SK-N-SH treated with all-trans-retinoic acid at 6 μM for 48 hours (cell line): Measurements from ENCODE around the gene PCSK5.

Experiments used
- BACH2 ChIP-seq: fragments of 250-450 bp; sonication (Bioruptor Pico); IDR thresholded peaks from 2 replicates; pipeline ENCODE4 v1.9.0; 2021; ENCODE audit warnings: mild to moderate bottlenecking, borderline replicate concordance
- ISL1 ChIP-seq: fragments of 250-450 bp; sonication (Bioruptor Pico); IDR thresholded peaks from 2 replicates; pipeline ENCODE4 v2.1.2; 2022; ENCODE audit warnings: mild to moderate bottlenecking, moderate library complexity
- OSR1 ChIP-seq: fragments of 250-450 bp; sonication (Bioruptor Pico); IDR thresholded peaks from 2 replicates; pipeline ENCODE4 v1.8.0; 2022; ENCODE audit warnings: moderate library complexity, mild to moderate bottlenecking, inconsistent platforms
- RARB ChIP-seq: fragments of 250-450 bp; sonication (Bioruptor Pico); IDR thresholded peaks from 2 replicates; pipeline ENCODE4 v1.8.0; 2021; ENCODE audit warnings: mild to moderate bottlenecking, moderate library complexity
- SNAI2 ChIP-seq: fragments of 250-450 bp; sonication (Bioruptor Pico); IDR thresholded peaks from 2 replicates; pipeline ENCODE4 v1.5.0; 2020; ENCODE audit warnings: mild to moderate bottlenecking, moderate library complexity
- TCF4 ChIP-seq: fragments of 250-450 bp; sonication (Bioruptor Pico); IDR thresholded peaks from 2 replicates; pipeline ENCODE4 v1.8.0; 2021; ENCODE audit warnings: mild to moderate bottlenecking, moderate library complexity, borderline replicate concordance
- ZFP30 ChIP-seq: fragments of 450-650 bp; formaldehyde crosslinking; IDR thresholded peaks from 2 replicates; pipeline ENCODE4 v1.5.0; 2022; ENCODE audit warnings: mild to moderate bottlenecking, moderate library complexity
- ZNF565 ChIP-seq: fragments of 450-650 bp; formaldehyde crosslinking; conservative IDR thresholded peaks from 2 replicates; pipeline ENCODE4 v1.5.0; 2020; ENCODE audit warnings: low read depth, mild to moderate bottlenecking, moderate library complexity
- ZNF8 ChIP-seq: fragments of 450-650 bp; formaldehyde crosslinking; IDR thresholded peaks from 2 replicates; pipeline ENCODE4 v1.5.0; 2020; ENCODE audit warnings: mild to moderate bottlenecking, moderate library complexity
- TF ChIP-seq, protein P1 (sequence below): fragments of 250-450 bp; sonication (Bioruptor Pico); IDR thresholded peaks from 2 replicates; pipeline ENCODE4 v1.8.0; 2020; ENCODE audit warnings: mild to moderate bottlenecking, moderate library complexity, borderline replicate concordance
- TF ChIP-seq, protein P2 (sequence below): fragments of 250-450 bp; sonication (Bioruptor Pico); IDR thresholded peaks from 2 replicates; pipeline ENCODE4 v1.5.1; 2020; ENCODE audit warnings: low read depth, mild to moderate bottlenecking, moderate library complexity

DNA sequence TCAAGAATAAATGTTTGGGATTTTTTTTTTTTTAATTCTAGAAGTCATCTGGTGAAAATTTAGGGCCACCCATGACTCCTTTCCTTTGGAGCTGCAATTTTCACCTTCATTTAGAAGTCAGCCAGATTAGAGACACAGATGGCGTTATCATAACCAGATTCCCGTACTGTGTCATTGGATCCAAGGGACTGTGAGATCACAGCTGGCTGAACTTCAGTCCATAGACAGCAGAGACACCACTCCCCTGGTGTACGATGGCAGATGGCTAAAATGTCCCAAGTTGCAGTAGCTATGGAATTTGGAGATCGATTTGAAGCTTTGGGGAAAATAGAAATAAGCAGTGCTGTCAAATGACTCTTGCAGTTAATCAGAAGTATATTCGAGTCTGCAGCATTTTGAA is 287.5 kb downstream of the PCSK5 start:
- TF ChIP-seq OSR1 (no peak), TCF4 (CRISPR knock-in tag) (no peak), ZNF565 (no peak), BACH2 (CRISPR knock-in tag) (no peak), SNAI2 (CRISPR knock-in tag) (no peak), ZNF8 (no peak), ISL1 (CRISPR knock-in tag) (no peak), RARB (no peak), ZFP30 (CRISPR knock-in tag) (no peak)
- TF ChIP-seq, protein P1, sequence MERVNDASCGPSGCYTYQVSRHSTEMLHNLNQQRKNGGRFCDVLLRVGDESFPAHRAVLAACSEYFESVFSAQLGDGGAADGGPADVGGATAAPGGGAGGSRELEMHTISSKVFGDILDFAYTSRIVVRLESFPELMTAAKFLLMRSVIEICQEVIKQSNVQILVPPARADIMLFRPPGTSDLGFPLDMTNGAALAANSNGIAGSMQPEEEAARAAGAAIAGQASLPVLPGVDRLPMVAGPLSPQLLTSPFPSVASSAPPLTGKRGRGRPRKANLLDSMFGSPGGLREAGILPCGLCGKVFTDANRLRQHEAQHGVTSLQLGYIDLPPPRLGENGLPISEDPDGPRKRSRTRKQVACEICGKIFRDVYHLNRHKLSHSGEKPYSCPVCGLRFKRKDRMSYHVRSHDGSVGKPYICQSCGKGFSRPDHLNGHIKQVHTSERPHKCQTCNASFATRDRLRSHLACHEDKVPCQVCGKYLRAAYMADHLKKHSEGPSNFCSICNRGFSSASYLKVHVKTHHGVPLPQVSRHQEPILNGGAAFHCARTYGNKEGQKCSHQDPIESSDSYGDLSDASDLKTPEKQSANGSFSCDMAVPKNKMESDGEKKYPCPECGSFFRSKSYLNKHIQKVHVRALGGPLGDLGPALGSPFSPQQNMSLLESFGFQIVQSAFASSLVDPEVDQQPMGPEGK (CRISPR knock-in tag) = no peak
- TF ChIP-seq, protein P2, sequence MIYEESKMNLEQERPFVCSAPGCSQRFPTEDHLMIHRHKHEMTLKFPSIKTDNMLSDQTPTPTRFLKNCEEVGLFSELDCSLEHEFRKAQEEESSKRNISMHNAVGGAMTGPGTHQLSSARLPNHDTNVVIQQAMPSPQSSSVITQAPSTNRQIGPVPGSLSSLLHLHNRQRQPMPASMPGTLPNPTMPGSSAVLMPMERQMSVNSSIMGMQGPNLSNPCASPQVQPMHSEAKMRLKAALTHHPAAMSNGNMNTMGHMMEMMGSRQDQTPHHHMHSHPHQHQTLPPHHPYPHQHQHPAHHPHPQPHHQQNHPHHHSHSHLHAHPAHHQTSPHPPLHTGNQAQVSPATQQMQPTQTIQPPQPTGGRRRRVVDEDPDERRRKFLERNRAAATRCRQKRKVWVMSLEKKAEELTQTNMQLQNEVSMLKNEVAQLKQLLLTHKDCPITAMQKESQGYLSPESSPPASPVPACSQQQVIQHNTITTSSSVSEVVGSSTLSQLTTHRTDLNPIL (CRISPR knock-in tag) = no peak
